ENCODE results near the gene CEP44.
"Not testable (repeated sequence)": the region's sequence is repeated elsewhere in the genome, so short reads cannot be mapped to it uniquely, and the experiment has no call there.

Gene CEP44

DNA sequence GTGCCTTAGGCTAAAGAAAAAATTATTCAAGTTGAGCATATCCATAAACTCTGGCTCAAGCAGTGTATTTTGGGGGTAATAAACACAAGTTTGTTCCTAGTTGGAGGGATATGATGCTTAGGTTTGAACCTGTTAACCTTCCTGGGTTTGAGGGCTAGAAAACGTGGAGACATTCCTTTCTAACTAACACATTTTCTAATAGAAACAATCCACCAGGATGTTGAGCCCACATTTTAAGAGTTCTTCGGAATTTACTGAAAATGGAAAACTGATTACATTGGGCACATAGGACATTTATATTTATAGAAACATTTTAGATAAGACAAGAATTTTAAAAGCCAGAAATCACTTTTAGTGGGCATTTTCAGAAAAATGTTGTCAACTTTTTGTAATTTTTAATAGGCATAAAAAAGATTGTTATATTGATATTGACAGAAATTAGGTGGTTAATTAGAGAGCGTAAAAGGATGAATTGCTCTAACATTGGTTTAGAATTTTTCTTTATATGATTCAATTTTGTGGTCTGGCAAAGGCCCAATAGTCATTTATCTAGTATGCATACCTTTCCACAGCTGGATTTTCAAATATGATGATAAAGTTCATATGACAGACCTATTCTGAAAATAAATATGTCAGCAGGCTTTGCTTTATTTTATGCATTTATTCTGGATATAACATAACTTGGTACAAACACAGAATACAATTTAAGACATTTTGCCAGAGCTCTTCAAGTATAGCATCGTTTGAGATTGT lies 49.2 kb downstream of the CEP44 start:
- no peak for DNase-seq

DNA sequence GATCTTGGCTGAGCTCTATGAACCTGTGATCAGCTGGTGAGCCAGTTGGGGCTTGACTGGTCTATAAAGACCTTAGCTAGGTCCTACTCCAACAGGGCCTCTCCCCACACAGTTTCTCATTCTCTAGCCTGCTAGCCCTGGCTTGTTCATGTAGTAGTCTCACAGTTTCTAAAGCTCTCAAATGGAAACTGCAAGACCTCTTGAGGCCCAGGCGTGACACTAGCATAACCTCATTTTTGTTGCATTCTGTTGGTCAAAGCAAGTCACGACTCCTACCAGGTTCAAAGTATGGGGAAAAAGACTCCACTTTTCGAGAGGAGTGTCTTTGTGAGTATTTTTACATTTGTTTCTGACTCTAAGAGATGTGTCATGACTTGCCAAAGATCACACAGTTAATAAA lies 50.9 kb downstream of the CEP44 start:
- DNase-seq, result no peak

DNA sequence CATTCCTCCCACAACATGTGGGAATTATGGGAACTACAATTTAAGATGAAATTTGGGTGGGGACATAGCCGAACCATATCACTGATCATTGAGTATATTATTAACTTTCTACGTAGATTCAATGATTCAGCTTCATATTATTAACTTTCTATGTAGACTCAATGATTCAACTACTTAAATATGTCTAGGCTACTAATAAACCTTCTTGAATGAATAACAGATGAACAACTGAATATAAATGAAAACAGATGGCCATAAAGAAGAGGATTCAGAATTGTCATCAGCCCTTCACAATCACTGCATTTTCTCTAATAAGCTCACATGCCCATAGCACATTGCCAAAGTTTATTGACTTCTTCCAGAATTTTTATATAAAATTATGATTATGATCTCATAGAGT lies 57.0 kb downstream of the CEP44 start:
- no peak for DNase-seq

DNA sequence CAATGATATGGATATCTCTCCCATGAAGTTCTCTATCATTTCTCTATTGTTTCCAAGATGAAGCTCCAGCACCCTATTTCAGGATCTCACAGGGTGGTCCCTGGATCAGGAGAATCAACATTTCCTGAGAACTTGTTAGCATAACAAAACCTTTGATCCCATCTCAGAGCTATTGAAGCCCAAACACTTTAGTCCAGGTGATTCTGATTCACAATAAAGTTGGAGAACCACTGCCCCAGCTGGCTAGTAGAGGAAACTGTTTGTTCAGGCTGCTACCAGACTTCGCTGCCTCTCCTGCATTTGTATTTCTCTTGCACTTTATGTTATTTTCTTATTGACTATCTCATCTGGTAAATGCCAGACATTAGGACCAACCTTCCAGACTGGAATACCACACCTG lies 65.4 kb downstream of the CEP44 start:
- no peak for DNase-seq

DNA sequence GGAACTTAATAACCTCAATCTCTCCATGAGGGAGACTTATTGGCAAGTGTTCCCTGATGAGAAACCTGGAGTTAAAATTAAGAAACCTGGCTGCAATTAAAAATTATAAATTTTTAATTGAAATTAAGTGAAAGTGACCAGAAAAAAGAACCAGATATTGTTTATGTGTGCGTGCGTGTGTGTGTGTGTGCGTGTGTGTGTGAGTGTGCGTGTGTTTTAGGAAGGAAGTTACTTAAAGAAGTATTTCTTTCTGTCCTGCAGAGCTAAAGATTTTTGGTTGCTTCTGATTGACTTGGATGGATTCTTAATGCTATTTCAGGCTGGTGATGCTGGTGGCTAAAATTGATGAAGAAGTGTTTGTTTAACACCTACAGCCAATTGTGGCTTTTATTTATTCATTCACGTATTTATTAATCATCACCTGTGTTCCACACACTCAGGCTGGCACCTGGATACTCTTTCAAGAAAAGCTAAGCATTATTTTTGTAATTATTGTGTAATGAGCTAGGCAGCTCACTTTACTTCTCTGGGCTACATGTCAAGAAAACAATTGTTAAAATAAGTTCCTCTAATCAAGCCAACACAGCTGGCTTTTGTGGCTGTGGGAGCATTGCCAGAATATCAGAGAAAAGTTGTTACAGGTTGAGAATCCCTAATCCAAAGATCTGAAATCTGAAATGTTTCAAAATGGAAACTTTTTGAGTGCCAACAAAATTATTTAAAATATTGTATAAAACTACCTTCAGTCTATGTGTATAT lies 68.5 kb downstream of the CEP44 start:
- no peak for DNase-seq

DNA sequence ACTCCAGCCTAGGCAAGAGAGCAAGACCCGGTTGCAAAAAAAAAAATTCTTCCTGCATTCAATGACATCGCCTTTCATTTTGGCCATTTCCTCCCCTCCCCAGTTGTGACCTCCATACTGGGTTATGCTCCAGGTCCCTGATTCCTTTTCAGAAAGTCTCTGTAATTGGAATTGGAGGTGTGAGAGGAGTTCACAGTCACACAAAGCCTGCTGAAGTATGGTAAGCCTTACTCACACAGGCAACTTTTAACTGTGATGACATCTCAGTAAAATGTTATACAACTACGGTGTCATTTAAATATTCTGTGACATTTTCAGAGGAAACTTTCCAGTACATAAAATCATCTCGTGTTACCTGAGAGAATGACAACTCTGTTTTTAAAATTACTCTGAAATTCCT lies 73.6 kb downstream of the CEP44 start:
- DNase-seq, result no peak

DNA sequence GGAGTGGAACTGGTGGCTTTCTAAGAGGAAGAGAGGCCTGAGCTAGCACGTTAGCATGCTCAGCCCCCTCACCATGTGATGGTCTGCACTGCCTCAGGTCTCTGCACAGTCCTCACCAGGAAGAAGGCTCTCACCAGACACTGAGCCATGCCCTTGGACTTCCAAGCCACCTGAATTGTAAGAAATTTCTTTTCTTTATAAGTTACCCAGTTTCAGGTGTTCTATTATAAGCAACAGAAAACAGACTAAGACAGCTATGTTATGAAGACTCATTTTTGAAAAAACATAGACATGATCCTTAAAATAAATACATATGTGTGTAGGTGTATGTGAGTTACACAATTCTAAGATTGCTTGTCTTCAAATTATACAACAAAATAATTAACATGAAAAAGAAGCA lies 74.7 kb downstream of the CEP44 start:
- no peak for DNase-seq

DNA sequence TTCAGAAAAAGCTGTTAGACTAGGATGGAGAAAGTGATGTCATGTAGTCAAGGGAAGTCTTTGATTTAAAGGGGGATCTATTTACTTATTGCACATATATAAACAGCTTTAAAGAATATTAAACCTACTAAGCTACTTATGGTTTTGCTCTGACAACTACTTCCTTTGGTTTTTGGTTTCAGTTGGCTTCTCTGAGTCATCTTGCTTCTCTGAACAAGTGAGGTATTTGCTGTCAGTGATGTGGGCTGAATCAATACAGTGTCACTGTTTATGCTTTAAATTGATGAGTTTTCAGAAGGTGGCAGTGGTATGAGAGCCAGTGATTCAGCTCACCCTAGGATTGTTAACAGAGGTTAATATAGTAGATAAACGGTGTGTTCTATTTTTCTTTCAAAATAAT lies 75.1 kb downstream of the CEP44 start:
- DNase-seq, result no peak

DNA sequence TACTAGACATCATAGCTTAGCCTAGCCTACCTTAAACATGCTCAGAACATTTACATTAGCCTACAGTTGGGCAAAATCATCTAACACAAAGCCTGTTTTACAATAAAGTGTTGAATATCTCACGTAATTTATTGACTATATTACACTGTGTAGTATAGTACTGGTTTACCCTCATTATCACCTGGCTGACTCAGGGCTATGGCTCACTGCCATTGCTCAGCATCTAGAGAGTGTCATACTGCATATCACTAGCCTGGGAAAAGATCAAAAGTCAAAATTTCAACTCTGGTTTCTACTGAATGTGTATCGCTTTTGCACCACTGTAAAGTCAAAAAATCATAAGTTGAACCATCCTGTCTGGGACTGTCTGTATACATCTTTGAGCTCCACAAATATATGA lies 78.6 kb downstream of the CEP44 start:
- no peak for DNase-seq

DNA sequence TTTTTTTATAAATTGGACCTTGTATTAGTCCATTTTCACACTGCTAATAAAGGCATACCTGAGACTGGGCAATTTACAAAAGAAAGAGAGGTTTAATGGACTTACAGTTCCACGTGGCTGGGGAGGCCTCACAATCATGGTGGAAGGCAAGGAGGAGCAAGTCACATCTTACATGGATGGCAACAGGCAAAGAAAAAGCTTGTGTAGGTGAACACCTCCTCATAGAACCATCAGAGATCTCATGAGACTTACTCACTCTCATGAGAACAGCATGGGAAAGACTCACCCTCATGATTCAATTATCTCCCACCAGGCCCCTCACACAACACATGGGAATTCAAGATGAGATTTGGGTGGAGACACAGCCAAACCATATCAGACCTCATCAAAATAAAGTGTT lies 80.1 kb downstream of the CEP44 start:
- not testable (repeated sequence) for DNase-seq

DNA sequence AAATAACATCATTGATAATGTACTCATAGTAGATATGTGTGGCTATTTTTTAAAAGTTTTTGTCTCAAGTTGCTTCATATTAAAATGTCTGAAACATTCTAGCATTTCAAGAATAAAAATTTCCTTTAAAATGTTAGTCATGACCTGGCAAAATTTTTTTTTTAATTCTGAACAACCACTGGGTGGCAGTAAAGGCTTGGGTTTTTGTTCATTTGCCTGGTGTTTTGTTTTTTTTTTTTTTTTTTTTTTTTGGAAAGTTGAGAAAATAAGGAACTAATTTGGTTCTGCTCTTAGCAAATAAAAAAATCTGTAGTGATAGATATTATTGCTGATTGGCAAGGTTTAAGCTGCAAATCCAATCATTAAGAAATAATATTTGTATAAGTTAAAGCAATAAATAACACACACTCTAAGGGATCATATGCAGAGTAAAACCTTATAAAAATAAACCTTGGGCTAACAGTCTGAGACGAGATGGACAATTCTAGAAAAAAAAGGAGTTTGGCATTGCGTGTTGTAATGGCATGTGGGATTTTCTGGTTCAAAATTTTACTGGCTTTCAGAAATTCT lies 81.4 kb downstream of the CEP44 start:
- peak; percentile 27 for DNase-seq

DNA sequence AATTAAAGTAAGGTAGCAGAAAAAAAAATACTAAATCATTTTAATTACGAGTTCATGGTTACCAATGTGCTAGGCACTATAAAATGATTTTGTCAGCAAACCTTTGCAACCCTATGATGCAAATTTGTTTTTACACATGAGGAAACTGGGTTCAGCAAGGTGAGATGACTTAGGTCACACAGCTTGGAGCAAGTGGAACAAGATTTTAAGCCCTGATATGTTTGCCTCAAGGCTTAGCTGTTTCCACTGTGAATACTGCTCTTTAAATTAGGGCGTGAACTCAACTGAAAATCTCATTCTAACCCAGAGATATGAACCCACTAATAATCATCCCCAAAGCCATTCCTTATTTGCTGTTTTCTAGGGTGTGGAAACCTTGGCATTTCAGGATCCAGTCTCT lies 86.3 kb downstream of the CEP44 start:
- DNase-seq, result no peak

DNA sequence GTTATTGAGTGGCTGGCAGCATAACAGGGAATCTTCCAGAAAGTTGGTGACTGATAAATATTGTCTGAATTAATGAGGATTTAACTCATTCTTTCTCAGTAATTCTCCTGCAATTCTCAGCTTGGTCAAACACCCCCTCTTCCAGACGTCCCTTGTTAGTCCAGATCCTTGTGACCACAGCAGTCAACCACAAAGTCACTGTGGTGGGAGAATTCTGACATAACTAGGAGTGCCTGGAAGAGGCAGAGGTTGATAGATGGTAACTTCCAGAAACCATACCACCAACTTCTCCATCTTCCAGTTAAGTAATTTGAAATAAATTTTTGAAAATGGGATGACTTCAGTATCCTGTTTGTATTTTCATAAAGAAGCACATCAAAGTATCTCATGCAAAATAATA lies 90.1 kb downstream of the CEP44 start:
- DNase-seq, result no peak

DNA sequence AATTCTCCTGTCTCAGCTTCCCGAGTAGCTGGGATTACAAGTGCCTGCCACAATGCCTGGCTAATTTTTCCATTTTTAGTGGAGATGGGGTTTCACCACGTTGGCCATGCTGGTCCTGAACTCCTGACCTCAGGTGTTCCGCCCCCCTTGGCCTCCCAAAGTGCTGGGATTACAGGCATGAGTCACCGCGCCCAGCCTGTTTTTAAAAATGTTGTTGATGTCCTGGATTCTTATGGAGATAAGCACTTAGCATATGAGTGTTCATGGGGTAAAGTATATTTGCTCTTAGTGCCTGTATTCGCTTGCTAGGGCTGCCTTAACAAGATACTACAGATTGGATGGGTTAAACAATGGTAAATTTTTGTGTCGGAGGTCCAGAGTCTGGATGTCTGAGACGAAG lies 91.7 kb downstream of the CEP44 start:
- DNase-seq, result no peak

DNA sequence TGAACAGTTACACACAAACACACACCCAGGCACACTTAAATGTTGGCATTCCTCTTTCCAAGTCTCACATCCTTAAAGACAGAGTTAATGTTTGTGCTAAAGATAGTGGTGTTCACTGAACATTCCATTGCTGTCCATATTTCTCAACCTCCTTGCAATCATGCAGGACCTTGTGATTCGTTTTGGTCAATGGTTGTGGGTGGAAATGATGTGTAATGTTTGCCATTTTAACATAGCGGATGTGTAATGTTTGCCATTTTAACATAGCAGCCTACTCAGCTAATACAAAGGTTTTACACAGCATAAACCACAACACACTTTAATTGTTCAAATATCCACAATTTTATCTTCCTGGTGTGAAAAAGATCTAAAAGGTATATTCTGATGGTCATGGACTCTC lies 93.9 kb downstream of the CEP44 start:
- DNase-seq, result no peak

DNA sequence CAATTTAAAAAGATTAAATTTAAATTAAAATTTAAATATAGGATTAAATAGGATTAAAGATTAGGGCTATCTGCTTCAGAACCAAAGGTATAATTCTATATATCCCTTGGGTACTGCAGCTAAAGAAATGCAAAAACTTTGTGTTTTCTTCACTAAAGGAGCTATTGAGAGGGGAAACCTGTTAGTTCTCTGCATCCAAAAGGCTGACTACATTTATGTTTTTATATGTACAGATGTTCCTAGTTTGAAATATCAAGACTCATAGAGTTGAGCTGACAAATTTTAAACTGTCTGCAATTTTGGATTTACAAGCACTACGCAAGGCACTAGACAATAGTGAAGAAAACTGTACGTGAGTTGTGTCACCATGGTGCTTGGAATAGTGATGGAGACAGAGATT lies 95.2 kb downstream of the CEP44 start:
- no peak for DNase-seq

DNA sequence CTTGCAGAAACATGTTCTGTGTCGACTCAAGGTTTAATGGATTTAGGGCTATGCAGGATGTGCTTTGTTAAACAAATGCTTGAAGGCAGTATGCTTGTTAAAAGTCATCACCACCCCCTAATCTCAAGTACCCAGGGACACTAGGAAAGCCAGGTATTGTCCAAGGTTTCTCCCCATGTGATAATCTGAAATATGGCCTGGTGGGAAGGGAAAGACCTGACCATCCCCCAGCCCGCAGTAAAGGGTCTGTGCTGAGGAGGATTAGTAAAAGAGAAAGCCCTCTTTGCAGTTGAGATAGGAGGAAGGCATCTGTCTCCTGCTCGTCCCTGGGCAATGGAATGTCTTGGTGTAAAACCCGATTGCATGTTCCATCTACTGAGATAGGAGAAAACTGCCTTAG lies 96.5 kb downstream of the CEP44 start:
- DNase-seq, result not testable (repeated sequence)

DNA sequence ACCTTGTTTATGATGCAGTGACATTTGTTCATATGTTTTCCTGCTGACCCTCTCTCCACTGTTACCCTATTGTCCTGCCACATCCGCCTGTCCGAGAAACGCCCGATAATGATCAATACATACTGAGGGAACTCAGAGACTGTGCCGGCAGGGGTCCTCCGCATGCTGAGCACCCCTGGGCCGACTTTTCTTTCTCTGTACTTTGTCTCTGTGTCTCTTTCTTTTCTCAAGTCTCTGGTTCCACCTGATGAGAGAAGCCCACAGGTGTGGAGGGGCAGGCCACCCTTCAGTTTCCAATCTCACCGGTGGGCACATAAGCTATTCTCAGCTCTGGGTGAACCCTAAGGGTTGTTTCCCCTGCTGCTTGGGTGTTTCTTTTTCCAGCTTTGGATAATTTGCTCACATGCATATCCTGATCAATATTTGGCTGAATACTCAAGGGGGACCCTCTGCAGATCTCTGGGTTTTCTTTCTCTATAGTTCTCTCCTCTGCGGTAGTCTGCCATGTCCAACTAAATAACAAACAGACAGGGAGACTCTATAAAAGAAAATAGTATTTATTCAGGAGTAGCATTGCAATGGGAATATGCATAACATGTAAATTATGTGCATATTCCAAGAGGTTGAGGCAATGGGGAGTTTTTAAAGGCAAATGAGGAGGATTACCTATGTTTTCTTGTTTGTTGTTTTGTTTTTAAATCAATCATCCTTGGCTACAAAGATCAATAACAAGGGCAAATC lies 97.2 kb downstream of the CEP44 start:
- no peak for DNase-seq

DNA sequence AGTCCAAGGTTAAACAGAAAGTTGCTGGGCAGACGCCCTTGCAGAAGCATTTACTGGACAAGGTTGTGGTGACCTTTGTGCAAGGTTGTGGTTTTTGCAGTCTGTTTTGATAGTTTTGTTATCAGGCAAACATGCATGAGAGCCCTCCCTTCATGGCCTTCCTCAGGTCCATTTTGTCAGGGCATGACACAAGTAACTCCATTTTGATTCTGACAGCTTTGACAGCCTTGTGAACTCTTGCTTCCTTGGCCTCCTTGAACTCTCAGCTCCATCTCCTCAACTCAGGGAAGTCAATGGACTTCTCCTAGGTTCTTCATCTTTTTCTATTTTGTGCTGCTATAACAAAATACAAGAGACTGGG lies 97.7 kb downstream of the CEP44 start:
- no peak for DNase-seq

Measured in NCI-H510A treated with DMSO at 0.1 percent for 48 hours (cell line).